GM12874 (cell line): Measurements from ENCODE around the gene SLC6A16.

ENCODE experiments used
- TF ChIP-seq, protein P1 (sequence below): IDR thresholded peaks from 2 replicates; pipeline ENCODE4 v1.5.1; 2011; ENCODE audit warnings: low read depth, mild to moderate bottlenecking, control low read depth, low read length, moderate library complexity; ENCODE audit not compliant: insufficient read depth

Gene SLC6A16

DNA sequence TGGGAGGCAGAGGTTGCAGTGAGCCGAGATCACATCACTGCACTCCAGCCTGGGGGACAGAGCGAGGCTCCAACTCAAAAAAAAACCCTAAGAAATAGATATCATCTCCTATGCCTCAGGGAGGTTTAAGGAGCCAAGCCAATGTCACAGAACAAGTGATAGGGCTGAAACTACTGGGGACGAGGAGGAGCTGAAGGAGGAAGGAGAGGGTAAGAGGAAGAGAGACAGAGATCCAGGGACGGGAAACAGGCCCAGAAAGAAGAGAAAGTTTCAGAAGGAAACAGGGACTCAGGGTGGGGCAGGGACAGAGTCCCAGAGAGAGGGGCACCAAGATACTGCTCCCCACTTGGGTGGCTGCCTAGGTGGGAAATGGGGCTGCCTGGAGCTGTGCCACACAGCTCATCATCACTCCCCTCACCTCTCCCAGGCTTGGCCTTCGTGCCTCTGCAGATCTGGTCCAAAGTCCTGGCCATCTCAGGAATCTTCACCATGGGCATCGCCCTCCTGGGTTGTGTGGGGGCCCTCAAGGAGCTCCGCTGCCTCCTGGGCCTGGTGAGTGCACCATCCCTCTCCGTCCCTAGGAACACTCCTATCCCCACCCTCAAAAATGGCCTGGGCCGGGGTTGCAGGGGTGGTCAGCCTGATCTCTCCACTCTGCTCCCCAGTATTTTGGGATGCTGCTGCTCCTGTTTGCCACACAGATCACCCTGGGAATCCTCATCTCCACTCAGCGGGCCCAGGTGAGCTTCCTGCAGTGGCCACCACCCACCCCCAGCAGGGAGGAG is 11.7 kb upstream of the SLC6A16 start:
- TF ChIP-seq, protein P1, sequence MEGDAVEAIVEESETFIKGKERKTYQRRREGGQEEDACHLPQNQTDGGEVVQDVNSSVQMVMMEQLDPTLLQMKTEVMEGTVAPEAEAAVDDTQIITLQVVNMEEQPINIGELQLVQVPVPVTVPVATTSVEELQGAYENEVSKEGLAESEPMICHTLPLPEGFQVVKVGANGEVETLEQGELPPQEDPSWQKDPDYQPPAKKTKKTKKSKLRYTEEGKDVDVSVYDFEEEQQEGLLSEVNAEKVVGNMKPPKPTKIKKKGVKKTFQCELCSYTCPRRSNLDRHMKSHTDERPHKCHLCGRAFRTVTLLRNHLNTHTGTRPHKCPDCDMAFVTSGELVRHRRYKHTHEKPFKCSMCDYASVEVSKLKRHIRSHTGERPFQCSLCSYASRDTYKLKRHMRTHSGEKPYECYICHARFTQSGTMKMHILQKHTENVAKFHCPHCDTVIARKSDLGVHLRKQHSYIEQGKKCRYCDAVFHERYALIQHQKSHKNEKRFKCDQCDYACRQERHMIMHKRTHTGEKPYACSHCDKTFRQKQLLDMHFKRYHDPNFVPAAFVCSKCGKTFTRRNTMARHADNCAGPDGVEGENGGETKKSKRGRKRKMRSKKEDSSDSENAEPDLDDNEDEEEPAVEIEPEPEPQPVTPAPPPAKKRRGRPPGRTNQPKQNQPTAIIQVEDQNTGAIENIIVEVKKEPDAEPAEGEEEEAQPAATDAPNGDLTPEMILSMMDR = no peak

DNA sequence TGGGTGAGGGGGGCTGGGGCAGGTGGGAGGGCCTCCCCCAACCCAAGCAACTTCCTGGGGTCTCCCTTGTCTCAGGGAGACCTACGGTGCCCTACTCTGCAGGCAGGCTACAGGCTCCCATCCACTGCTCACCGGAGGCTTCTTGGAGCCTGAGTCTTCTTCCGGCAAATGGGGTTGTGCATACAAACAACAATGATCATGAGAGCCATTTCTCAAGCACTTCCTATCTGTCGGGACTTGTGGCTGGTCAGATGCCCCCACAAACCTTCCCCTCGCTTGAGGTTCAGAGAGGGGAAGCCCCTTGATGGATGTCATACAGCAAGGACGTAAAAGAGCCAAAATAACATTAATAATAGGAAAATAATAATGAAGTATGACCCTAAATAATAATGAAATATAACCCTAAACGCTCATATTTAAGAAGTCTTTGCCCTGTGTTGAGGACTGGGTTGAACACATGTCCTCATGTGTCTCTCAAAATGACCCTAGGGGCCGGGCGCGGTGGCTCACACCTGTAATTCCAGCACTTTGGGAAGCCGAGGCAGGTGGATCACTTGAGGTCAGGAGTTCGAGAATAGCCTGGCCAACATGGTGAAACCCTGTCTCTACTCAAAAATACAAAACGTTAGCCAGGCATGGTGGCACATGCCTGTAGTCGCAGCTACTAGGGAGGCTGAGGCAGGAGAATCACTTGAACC is 10.9 kb upstream of the SLC6A16 start:
- TF ChIP-seq, protein P1 = no peak

DNA sequence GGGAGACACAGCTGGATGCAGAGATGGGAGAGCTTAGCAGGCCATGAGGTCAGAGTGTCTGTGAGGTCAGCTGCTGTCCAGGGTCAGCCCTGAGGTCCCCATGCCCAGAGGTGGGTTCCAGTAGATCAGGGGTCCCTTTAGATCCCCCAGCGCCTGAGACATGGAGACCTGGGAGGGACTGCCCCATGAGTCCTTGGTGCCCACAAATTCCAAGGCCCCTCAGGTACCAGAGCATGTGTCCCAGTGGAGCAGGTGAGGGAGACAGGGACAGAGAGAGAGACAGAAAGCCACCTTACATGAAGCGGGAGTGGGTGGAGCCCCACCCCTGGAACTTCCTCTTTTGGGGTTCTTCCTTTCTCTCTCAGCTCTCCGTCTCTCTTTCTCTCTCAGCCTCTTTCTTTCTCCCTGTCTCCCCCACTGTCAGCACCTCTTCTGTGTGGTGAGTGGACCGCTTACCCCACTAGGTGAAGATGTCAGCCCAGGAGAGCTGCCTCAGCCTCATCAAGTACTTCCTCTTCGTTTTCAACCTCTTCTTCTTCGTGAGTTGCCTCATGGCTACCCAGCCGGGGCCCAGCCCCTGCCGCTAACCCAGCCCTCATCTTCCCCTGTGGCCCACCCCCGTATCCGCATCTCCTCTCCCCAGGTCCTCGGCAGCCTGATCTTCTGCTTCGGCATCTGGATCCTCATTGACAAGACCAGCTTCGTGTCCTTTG is 10.2 kb upstream of the SLC6A16 start, which contains the start of gene CD37:
Gene CD37, plus strand, starts transcription at position 336 of the 713 bp plus-strand sequence. Its CDS starts 135 bp downstream, at position 471.
- TF ChIP-seq, protein P1 = no peak

DNA sequence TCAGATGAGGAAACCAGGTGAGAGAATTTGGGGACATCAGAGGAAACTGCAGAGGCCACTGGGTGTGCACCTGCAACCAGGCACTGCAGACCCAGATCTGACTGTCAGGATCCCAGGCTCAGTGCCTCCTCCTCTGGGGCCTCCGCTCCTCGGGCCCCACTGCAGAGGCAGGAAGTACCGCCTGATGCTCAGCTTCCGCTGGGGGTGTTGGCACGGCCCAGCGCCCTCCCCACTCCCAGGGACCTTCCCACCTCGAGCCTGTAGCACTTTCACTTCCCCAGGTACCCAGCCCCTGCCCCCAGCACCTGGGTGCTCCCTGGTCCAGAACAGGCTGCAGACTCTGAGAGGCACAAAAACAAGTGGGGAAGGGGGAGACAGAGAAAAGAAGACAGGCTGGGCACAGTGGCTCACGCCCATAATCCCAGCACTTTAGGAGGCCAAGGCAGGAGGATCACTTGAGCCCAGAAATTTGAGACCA is 8.9 kb upstream of the SLC6A16 start:
- TF ChIP-seq, protein P1 = no peak

DNA sequence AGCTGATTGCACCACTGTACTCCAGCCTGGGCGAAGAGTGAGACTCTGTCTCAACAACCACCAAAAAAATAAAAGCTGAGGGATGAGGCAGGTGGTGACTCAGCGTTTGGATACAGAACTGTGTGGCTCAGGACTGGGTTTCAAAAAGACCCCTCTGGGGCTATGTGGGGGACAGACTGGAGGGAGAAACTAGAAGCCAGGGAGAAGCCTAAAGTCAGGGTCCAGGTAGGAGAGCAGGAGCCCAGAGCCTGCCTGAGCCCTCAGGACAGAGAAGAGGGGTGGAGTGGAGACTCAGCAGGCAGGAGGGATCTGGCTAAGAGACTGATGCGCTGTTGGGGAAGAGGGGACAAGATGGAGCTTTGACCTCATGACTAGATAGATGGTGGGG is 8.4 kb upstream of the SLC6A16 start:
- TF ChIP-seq, protein P1 = no peak

DNA sequence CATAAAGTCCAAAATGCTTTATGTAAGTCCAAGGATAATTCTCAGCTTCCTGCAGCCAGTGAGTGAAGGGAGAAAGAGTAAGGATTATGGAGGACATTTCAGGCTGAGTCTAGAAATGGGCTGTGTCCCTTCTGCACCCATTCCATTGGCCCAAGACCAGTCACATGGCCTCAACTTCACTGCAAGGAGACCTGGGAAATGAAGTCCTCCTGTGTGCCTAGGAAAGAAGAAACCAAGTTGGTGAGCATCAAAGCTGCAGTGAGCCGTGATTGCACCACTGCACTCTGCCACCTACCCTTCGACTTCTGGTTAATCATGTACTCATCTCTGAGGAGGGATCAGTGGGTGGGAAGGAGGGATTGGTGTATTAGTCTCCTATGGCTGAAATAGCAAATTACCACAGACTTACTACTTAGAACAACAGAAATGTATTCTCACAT is 6.6 kb upstream of the SLC6A16 start:
- TF ChIP-seq, protein P1 = no peak

DNA sequence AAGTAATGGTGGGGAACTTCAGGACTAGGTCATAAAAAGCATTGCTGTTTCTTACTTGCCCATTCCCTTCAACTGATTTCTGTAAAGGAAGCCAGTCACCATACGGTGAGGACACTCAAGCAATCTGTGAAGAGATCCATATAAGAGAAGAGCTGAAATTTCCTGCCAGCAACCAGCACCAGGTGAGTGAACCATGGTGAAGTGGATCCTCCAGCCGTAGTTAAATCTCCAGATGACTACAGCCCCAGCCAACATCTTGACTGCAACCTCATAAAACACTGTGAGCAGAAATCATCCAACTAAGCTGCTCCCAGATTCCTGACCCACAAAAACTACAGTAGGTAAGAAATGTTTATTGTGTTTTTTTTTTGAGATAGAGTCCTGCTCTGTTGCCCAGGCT is 3.8 kb upstream of the SLC6A16 start:
- TF ChIP-seq, protein P1 = no peak
